Measurements from ENCODE around the gene IGFLR1.

DNA sequence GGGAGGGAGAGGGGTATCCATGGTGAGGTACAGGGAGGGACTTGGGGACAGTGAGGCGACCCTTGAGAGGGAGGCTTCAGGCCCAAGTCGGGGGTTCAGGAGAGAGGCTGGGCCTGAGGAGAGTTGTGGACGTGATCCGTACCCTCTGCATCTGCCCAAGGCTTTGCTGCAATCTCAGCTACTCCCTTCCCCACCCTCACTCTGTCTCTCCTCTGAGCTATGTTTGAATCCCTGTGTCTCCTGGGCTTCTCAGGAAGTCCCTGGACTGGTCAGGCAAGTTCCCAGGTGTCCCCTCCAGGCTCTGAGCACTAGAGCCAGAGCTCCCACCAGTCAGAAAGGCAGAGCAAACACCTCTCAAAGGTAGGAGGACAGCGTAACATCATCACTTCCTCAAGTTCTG lies 7.9 kb upstream of the IGFLR1 start:
- TF ChIP-seq, protein P1, sequence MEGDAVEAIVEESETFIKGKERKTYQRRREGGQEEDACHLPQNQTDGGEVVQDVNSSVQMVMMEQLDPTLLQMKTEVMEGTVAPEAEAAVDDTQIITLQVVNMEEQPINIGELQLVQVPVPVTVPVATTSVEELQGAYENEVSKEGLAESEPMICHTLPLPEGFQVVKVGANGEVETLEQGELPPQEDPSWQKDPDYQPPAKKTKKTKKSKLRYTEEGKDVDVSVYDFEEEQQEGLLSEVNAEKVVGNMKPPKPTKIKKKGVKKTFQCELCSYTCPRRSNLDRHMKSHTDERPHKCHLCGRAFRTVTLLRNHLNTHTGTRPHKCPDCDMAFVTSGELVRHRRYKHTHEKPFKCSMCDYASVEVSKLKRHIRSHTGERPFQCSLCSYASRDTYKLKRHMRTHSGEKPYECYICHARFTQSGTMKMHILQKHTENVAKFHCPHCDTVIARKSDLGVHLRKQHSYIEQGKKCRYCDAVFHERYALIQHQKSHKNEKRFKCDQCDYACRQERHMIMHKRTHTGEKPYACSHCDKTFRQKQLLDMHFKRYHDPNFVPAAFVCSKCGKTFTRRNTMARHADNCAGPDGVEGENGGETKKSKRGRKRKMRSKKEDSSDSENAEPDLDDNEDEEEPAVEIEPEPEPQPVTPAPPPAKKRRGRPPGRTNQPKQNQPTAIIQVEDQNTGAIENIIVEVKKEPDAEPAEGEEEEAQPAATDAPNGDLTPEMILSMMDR (IDR thresholded peaks at IDR 0.05; ENCODE audit: low read length), result no peak
- no peak for TF ChIP-seq EZH2 (optimal IDR thresholded peaks at IDR 0.05; ENCODE audit: low read depth, low read length)
